DMS53 treated with DMSO at 0.1 percent for 48 hours (cell line): ENCODE data around the gene IQGAP2.

Experiments
- DNase-seq: peaks from one replicate; lab custom pipeline; 2025; ENCODE audit not compliant: unreplicated experiment; lab: John Stamatoyannopoulos, UW

The IQGAP2 gene

DNA sequence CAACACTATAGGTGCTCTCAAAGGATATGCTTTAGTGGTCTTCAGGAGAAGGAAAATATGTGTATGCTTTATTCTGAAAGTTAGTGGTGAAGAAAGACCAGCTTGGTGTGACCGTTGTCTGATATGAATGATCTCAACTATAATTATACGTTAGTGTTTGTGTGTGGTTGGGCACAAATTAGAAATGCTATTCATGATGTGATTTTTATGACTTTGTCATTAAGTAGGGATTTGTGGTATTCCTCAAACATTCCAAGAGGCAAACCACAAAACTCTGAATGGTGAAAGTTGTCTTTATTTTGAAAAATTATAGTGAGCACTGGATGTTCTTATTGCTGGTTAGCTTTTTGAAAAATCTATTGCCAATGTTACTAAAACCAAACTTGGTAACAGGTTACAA, 306.7 kb downstream of the IQGAP2 start:
- DNase-seq: no peak

DNA sequence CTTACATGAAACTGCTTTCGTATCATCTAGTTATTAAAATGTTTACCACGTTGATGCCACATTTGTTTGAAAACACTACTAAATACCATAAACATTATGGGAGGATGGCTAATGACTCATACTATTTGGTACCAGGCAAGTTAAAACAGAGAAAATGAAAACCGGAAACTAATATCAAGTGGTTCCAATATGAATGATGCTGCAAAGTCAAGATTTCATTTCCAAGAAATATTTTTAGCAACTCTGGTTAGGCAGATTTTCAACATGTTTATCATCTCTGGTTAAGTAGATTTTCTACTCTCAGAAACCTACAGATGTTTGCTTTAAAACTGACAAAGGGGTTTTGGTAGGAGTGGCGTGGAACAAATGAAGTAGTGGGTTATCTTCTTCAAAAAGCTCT, 307.9 kb downstream of the IQGAP2 start:
- DNase-seq: no peak

DNA sequence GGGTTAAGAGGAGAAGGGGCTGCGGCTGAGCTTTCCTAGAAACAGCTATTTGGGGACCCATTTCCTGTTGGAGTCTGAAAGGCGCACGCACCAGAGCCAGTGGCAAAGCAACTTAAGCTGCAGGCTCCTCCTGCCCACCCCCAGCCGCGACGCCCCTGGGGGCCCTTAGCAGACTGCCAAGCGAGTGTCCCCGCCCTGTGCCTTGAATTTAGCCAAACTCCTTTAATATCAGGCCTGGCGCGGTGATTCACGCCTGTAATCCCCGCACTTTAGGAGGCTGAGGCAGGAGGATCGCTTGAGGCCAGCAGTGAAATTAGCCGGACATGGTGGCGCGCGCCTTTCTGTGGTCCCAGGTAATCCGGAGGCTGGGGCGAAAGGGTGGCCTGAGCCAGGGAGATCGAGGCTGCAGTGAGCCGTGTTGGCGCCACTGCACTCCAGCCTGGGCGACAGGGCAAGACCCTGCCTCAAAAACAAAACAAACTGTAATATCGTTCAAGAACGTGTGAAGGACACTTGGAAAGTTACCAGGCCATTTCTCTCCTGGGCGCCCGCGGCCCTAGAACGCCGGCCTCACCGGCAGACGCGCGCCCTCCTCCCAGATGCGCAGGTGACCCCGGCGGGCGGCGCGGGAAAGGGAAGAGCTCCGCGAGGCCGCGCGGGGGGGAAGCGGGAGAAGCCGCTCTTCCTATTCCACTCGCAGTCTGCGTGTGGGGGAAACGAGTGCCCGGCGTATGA, 311.8 kb downstream of the IQGAP2 start:
- peak; percentile 12 for DNase-seq

DNA sequence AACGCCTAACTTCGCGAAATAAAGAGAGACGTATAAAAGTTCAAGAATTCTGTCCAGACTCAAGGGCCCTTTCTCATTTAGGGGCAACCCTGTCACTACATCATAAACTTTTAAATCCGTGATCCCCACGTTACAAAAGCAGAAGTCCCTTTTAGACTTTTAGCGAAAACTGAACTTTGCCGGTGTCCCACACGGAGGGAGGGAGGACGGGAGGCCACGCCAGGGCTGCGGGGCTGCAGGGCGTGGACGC, 312.3 kb downstream of the IQGAP2 start:
- no peak for DNase-seq

DNA sequence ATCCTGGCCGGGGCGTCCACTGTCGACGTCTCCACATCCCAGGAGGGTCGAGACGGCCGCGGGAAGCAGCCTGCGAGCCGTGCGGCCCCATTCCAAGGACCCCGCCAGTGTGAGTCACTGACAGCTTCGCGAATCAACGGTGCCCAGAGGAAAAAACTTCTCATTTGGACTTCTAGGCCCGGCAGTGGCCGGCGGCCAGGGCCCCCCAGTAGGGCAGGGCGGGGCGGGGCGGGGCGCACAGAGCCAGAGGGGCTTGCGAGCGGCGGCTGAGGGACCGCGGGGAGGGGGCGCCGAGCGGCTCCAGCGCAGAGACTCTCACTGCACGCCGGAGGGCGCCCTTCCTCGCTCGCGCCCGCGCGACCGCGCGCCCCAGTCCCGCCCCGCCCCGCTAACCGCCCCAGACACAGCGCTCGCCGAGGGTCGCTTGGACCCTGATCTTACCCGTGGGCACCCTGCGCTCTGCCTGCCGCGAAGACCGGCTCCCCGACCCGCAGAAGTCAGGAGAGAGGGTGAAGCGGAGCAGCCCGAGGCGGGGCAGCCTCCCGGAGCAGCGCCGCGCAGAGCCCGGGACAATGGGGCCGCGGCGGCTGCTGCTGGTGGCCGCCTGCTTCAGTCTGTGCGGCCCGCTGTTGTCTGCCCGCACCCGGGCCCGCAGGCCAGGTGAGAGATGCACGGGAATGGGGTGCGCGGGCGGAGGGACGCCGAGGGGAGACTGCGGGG, 312.8 kb downstream of the IQGAP2 start, which contains the start of gene F2R:
TSS of gene F2R (plus strand) at position 391 of the 720 bp plus-strand sequence. CDS start at position 573, 182 bp downstream.
- no peak for DNase-seq

DNA sequence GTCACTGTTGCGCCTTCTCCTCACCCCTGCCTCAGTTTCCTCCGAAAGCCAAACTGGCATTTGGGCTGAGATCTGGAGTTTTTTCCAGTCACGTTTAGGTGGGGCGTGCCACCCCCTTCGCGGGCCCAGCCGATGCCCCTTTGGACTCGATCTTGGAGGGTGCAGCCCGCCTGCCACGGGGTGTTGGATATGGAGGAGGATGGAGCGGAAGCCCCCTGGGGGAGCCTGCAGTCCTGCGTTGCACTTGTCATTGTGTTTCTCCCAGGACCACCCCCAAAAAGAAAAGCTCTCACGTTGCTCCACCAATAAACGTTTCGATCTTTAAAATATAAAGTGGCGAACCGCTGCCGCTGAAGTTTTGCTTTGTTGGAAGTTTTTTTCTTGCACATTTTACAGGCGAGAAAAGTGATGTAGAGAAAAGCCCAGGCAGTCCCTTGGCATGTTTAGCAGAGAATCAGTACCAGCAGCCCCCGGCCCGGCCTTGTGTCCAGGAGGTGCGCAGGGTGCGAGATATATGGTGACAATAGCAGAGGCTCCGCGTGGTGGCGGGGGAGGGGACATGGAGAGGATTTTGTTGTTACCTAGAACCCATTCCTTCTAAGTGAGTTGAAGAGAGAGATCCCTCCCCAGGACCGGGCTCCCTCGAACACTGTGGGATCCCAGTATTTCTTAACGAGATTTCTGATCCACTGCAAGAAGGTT, 313.5 kb downstream of the IQGAP2 start:
- DNase-seq: no peak

DNA sequence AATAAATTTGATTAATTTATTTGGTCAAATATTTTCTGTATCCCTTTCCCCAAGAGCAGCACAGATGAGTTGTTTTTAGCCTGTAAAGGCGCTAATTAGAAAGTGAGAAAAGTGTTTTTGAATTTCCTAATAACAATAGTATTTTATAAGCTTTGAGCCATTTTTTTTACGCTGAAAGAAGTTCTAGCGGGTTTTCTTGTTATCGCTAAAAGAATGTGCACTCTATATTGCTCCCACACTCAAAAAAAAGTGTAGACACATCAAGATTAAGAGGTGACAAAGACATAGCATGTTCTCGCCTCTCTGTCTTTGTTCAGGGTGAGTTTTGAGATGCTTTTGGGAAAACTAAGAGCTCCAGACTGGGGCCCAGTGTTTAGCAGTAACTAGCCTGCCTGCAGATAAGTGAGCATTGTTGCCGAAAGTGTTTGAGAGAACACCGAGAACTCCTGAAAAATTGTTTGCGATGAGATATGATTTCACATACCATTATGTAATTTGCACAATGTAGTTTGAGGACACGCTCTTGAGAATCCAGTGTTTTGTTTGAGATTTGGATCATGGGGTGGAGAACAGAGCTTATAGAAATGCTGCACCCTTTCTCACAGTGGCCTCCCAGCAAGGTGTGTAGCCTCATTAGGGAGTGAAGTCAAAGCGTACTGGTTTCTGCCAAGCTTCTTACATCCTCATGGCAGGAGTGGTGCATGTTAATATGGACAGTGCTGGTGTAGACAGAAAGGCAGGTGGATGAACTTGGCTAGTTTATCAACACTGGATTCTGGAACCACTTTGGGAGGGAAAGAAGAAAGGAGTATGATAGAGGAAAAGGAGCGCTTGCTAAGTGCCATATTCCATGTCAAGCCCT, 314.4 kb downstream of the IQGAP2 start:
- DNase-seq: no peak

DNA sequence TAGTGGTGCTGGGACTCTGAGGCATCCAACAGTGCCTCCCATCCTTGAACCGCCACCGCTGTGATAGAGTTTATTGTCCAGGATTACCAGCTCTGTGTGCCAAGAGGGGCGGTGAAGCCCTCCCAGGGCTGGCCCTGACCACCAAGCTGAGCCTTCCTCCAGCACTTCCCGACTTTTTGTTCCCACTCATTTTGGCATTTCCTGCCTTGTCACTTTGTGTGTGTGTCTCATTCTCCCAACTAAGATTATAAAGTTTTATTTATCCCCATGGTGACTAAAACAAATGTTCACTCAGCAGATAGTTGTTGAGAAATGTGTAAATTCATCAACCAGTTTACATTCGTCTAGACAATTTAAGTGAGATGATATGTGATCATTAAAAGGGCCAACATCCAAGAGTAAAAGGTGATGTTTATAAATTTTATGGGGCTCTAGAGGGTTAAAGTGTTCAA, 315.3 kb downstream of the IQGAP2 start:
- no peak for DNase-seq

DNA sequence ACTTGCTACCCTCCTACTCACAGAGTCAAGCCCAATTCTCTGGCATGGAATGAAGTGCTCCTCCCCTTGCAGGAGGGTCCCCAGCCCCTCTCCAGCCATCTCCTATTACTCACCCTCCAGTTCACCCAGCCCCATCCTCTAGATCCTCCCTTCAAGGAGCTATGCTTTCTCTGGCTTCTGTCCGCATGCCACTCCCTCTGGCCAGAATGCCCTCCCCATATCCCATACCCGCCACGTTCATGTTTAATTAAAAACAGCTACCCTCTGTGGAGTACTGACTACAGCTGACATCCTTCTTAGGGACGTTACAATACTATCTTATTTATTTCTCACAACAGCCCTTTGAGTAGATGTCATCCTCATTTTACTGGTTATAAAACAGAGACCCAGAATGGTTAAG, 315.8 kb downstream of the IQGAP2 start:
- no peak for DNase-seq

DNA sequence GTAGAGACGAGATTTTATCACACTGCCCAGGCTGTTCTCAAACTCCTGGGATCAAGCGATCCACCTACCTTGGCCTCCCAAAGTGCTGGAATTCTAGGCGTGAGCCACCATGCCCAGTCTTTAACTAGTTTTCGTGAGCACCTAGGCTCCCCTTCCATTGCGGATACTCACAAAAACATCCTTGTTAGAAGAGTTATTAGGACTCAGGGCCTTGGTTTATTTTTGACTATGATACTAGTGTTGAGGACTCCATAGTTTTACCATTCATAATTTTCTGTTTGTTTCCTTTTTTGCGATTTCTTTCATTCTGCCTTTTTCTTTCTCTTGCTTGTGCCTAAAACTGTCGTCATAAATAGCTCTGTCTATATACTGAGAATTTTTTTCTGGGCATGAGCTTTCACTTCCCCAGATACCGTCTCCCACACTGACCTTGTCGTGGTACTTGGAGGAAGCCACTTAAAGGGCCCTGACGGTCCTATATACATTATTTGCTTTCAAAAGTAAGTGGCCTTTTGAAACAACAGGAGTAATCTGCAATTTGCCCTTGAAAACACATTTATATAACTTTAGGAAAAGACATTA, 318.0 kb downstream of the IQGAP2 start:
- DNase-seq: no peak

DNA sequence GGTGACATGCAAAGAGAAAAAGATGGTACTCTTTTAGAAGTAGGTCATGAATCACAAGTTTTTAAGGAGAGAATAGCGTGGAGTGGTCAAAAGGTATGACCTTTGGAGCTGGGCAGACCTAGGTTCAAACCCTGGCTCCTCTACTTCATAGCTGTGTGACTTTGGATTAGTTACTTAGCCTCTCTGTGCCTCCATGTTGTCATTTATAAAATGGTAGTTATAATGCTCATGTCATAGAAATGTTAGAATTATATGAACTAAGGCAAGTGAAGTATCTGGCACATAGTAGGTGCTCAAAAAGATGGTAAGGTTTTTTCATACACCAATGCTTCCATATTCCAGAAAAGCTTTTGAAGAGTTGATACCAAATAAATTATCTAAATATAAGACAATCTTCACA, 320.2 kb downstream of the IQGAP2 start:
- no peak for DNase-seq

DNA sequence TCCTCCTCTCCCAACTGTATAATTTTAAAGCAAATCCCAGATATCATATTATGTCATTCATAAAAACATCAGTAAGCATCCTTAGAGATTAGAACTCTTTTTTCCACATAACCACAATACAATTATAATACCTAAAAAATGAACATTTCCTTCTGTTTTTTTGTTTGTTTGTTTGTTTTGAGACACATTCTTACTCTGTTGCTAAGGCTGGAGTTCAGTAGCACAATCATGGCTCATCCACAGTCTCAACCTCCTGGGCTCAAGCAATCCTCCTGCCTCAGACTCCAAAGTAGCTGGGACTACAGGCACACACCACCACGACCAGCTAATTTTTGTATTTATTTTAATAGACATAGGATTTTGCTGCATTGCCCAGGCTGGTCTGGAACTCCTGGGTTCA, 320.8 kb downstream of the IQGAP2 start:
- DNase-seq: no peak

DNA sequence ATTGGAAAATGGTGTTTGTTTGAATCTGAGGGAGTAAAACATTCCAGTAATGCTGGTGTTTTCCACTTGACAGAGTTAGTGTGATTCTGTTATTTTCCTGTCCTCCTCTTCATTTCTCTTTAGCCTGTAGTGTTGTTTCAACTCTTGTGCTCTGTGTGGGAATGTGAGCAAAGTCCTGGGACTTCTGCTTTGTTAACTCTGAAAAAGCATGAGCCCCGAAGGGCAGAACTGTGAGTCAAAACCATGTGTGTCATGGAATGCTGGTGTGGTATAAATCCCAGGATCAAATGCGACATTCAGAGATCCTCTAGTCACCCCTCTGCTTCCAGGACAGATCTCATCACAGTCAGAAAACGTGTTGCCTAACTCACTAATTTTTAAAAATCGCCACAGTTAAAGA, 321.8 kb downstream of the IQGAP2 start:
- no peak for DNase-seq

DNA sequence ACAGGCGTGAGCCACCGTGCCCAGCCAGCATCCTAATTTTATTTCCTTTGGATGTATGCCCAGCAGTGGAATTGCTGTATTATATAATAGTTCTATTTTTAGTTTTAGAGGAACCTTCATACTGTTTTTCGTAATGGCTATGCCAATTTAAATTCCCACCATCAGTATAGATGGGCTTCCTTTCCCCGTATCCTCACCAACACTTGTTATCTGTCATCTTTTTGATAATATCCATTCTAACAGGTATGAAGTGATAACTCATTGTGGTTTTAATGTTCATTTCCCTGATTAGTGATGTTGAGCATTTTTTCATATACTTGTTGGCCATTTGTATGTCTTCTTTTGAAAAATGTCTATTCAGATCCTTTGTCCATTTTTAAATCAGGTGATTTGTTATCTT, 325.9 kb downstream of the IQGAP2 start:
- DNase-seq: no peak

DNA sequence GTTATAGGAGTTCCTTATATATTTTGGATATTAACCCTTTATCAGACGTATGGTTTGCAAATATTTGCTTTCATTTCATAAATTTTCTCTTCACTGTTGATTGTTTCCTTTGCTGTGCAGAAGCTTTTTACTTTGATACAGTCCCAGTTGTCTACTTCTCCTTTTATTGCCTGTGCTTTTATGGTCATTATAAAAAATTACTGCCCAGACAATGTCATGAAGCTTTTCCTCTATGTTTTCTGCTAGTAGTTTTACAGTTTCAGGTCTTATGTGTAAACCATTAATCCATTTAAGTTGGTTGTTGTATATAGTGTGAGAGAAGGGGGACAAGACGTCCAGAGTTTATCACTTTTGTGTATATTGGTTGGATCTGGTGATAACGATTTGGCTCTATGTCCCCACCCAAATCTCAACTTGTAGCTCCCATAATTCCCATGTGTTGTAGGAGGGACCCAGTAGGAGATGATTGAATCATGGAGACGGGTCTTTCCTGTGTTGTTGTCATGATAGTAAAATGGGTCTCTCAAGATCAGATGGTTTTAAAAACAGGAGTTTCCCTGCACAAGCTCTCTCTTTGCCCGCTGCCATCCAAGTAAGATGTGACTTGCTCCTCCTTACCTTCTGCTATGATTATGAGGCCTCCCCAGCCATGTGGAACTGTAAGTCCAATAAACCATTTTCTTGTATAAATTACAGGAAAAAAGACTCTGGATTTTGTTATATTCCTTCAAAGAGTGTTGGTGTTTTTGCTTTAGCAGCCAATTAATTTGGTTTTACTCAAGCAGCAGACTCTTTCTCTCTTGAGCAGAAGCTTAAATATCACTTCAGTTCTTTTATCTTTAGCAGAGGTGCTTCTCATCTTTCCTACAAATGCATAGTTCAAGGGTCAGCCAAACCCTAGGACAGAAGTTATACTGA, 326.5 kb downstream of the IQGAP2 start:
- no peak for DNase-seq

DNA sequence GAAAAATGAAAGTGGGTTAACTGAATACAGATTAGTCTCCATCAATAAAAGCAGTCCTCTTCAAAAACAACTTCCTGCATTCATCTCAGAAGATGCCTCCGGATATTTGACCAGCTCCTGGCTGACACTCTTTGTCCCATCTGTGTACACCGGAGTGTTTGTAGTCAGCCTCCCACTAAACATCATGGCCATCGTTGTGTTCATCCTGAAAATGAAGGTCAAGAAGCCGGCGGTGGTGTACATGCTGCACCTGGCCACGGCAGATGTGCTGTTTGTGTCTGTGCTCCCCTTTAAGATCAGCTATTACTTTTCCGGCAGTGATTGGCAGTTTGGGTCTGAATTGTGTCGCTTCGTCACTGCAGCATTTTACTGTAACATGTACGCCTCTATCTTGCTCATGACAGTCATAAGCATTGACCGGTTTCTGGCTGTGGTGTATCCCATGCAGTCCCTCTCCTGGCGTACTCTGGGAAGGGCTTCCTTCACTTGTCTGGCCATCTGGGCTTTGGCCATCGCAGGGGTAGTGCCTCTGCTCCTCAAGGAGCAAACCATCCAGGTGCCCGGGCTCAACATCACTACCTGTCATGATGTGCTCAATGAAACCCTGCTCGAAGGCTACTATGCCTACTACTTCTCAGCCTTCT, 329.4 kb downstream of the IQGAP2 start:
- no peak for DNase-seq

DNA sequence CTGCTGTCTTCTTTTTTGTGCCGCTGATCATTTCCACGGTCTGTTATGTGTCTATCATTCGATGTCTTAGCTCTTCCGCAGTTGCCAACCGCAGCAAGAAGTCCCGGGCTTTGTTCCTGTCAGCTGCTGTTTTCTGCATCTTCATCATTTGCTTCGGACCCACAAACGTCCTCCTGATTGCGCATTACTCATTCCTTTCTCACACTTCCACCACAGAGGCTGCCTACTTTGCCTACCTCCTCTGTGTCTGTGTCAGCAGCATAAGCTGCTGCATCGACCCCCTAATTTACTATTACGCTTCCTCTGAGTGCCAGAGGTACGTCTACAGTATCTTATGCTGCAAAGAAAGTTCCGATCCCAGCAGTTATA, 329.9 kb downstream of the IQGAP2 start:
- DNase-seq: no peak

DNA sequence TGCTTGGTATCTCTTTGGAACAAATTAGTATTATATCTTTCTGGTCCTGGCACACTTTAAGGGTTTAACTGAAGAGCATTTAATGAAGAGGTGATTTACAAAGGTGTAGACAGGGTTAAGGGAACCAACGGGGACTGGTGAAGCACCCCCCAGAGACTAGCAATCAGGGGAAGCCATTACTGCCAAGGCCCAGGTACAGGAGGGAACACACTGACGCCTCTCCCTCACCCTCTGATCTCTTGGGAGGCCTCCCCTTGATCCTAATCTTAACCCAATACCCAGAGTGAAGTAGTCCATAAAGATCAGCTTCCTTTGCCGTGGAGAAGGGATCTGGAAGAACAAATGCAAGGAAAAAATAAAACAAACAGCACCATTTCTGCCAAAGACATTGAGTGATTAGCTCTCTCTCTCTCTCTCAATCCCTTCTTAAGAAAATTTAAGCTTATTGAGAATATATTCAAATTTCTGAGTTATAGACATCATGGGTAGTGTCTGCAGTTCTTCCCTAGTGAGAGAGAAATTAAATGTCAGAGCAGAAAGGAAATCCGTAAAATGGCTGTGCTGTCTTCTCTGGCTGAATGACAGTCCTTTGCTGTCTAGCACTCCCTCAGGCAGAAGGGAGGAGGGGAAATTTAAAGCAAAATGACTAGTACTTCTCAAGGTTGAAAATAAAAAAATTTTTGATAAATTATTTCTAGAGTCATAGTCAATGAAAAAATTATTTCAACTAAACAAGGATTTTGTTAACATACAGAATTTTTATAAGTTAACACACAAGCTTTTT, 332.9 kb downstream of the IQGAP2 start:
- DNase-seq: no peak
